ENCODE measurements around the gene CGAS.

Gene CGAS

DNA sequence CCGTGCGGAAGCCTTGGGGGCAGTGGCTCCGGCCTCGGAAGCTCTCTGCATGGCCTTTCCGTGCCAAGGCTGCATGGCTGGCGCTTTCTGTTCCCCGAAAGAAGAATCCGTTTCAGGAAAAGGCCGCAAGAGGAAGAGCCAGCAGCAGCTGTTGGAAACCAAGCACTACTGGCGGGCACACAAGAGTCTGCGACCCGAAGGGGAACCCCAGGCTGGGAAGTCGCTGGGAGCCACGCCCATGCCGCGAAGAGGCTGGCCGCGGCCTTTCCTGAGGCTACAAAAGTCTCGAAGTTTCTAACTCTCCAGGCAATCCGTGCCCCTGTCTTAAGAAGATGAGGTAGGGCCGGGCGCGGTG is at the start of gene CGAS:
TSS of gene CGAS (minus strand) at position 191 of the 355 bp plus-strand sequence. CDS start at position 75, 116 bp downstream.
- TF ChIP-seq, protein P1, sequence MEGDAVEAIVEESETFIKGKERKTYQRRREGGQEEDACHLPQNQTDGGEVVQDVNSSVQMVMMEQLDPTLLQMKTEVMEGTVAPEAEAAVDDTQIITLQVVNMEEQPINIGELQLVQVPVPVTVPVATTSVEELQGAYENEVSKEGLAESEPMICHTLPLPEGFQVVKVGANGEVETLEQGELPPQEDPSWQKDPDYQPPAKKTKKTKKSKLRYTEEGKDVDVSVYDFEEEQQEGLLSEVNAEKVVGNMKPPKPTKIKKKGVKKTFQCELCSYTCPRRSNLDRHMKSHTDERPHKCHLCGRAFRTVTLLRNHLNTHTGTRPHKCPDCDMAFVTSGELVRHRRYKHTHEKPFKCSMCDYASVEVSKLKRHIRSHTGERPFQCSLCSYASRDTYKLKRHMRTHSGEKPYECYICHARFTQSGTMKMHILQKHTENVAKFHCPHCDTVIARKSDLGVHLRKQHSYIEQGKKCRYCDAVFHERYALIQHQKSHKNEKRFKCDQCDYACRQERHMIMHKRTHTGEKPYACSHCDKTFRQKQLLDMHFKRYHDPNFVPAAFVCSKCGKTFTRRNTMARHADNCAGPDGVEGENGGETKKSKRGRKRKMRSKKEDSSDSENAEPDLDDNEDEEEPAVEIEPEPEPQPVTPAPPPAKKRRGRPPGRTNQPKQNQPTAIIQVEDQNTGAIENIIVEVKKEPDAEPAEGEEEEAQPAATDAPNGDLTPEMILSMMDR (IDR thresholded peaks at IDR 0.05; ENCODE audit: low read depth, low read length, missing control alignments), result no peak
- Histone ChIP-seq H3K36me3 (replicated peaks) (no peaks in the 10 kb centered on the region), H3K27ac (peak within 1 kb of the TSS; percentile 40), H3K27me3 (replicated peaks) (no peaks in the 10 kb centered on the region), H3K4me3 (ENCODE audit: low read depth, low read length) (peak within 1 kb of the TSS; percentile 67)
- no peak for DNase-seq
- in situ Hi-C loops (cut with HindIII; ENCODE audit: low pct_ligation_motif_present, low sequenced_read_pairs), result no loop called here

DNA sequence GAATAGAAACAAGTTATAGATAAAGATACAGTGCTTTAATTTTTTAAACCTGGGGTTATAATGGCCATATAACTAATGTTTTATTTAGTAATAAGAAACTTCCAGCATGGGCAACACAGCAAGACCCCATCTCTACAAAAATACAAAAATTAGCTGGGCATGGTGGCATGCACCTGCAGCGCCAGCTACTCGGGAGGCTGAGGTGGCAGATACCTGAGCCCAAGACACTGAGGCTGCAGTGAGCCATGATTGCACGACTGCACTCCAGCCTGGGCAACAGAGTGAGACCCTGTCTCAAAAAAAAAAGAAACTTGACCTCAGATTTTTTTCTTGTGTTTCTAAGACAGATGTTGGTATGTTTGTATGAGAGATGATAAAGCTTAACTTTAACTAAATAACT is 45.8 kb upstream of the CGAS start:
- no peak overlapping the region for H3K27ac ChIP-seq
- no peaks in the 10 kb centered on the region for H3K27me3 ChIP-seq (replicated peaks)
- TF ChIP-seq, protein P1 (IDR thresholded peaks at IDR 0.05; ENCODE audit: low read depth, low read length, missing control alignments), result no peak
- DNase-seq, result no peak
- peaks cover 36% of the 10 kb centered on the region for H3K36me3 ChIP-seq (replicated peaks)
- in situ Hi-C loops (cut with HindIII; ENCODE audit: low pct_ligation_motif_present, low sequenced_read_pairs), result no loop called here
- no peak overlapping the region for H3K4me3 ChIP-seq (ENCODE audit: low read depth, low read length)

DNA sequence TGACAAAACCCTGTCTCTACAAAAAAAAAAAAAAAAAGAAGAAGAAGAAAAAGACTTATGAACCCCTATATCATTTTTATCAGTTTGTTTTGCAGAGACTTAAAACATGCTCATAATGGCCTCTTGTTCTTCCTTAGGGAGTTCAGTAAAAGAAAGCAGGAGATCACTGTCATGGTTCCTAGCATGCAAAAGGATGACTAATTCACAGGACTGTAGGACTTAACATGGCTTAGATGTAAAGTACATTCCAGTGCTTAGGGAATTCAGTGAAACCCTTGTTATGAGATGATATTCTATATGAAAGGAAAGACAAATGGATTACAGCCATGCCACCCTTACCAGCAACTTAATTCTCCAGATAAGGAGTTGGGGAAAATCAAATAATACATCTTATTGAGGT is 39.3 kb upstream of the CGAS start:
- in situ Hi-C loops (cut with HindIII; ENCODE audit: low pct_ligation_motif_present, low sequenced_read_pairs), result no loop called here
- Histone ChIP-seq H3K27ac (no peak overlapping the region), H3K27me3 (replicated peaks) (no peaks in the 10 kb centered on the region), H3K36me3 (replicated peaks) (peaks cover 29% of the 10 kb centered on the region), H3K4me3 (ENCODE audit: low read depth, low read length) (no peak overlapping the region)
- DNase-seq, result no peak
- TF ChIP-seq, protein P1 (IDR thresholded peaks at IDR 0.05; ENCODE audit: low read depth, low read length, missing control alignments), result no peak

DNA sequence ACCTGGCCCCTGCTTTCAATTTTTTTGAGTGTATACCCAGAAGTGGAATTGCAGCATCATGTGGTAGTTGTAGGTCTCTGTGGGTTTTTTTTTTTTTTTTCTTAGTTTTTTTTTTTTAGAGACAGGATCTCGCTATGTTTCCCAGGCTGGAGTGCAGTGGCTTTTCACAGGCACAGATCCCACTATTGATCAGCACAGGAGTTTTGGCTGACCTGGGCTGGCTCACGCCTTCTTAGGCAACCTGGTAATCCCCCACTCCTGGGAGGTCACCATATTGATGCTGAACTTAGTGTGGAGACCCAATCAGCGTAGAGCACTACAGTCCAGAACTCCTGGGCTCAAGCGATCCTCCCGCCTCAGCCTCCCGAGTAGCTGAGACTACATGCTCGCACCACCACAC is 35.4 kb upstream of the CGAS start:
- Histone ChIP-seq H3K27me3 (replicated peaks) (no peaks in the 10 kb centered on the region), H3K4me3 (ENCODE audit: low read depth, low read length) (no peak overlapping the region), H3K27ac (no peak overlapping the region), H3K36me3 (replicated peaks) (peaks cover 37% of the 10 kb centered on the region)
- TF ChIP-seq, protein P1 (IDR thresholded peaks at IDR 0.05; ENCODE audit: low read depth, low read length, missing control alignments), result no peak
- in situ Hi-C loops (cut with HindIII; ENCODE audit: low pct_ligation_motif_present, low sequenced_read_pairs), result no loop called here
- no peak for DNase-seq

DNA sequence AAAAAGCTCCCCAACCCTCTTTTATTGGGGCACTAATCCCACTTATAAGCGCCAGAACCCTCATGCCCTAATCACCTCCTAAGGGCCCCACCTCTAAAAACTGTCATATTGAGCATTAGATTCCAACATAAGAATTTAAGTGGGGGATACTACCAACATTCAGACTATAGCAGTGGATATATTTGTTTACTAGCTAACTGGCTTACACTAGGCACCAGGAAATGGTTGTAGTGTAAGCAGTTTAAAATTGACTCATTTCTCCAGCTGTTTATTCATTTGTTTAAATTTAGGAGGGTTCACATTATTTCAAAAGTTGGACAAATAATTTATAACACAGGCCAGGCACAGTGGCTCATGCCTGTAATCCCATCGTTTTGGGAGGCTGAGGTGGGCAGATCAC is 32.3 kb upstream of the CGAS start:
- TF ChIP-seq, protein P1 (IDR thresholded peaks at IDR 0.05; ENCODE audit: low read depth, low read length, missing control alignments), result no peak
- in situ Hi-C loops (cut with HindIII; ENCODE audit: low pct_ligation_motif_present, low sequenced_read_pairs), result no loop called here
- H3K36me3 ChIP-seq (replicated peaks), result peaks cover 54% of the 10 kb centered on the region
- H3K27me3 ChIP-seq (replicated peaks), result no peaks in the 10 kb centered on the region
- no peak overlapping the region for H3K4me3 ChIP-seq (ENCODE audit: low read depth, low read length)
- H3K27ac ChIP-seq, result no peak overlapping the region
- no peak for DNase-seq

DNA sequence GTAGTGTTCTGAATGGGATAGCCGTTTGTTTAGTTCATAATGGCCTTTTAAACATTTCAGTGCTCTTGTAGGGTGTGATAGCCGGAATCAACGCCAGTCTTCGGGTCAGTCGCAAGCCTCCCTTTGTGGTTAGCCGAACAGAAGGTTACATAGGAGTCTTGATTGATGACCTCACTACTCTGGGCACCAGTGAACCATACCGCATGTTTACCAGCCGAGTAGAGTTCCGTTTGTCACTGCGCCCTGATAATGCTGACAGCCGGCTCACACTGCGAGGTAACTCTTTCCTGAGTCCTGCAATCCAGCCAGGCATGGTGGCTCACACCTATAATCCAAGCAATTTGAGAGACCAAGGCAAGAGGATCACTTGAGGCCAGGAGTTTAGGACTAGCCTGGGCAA is 29.9 kb upstream of the CGAS start:
- Histone ChIP-seq H3K27ac (no peak overlapping the region), H3K27me3 (replicated peaks) (no peaks in the 10 kb centered on the region), H3K4me3 (ENCODE audit: low read depth, low read length) (no peak overlapping the region), H3K36me3 (replicated peaks) (peaks cover 41% of the 10 kb centered on the region)
- in situ Hi-C loops (cut with HindIII; ENCODE audit: low pct_ligation_motif_present, low sequenced_read_pairs), result no loop called here
- TF ChIP-seq, protein P1 (IDR thresholded peaks at IDR 0.05; ENCODE audit: low read depth, low read length, missing control alignments), result no peak
- DNase-seq, result no peak
